Measurements from ENCODE around the gene ARHGAP22. TPM values are rescaled to one million over a fixed set of nuclear protein-coding genes. Genes with fewer than 3 reads are reported as not detected.

The ARHGAP22 gene
- 10 to 100 TPM in 1 of 2 donors, 1 to 10 TPM in 1; 5.2 to 10.4 TPM for total RNA-seq
- 1 to 10 TPM; 2.2 to 3.1 (median 2.6) TPM for polyA plus RNA-seq (ENCODE audit: insufficient read length in 6 of 6)
- long read RNA-seq, donor 1, partial matches to known transcripts = 0 of 2 reads
- long read RNA-seq, donor 1, other reads (novel, unspliced or antisense) = 0 of 2 reads
- long read RNA-seq, donor 2, partial matches to known transcripts = 0 of 2 reads
- long read RNA-seq, donor 2, other reads (novel, unspliced or antisense) = 0 of 2 reads
- long read RNA-seq, donor 3 = 0 reads
- long read RNA-seq, donor 4 = 0 reads
- long read RNA-seq, donor 5 = 0 reads
- long read RNA-seq, donor 6 = 0 reads
- long read RNA-seq, donor 7 = 0 reads
- long read RNA-seq, donor 8 = 0 reads
- long read RNA-seq, donor 9 = 0 reads
- long read RNA-seq, donor 10, partial matches to known transcripts = 0 of 5 reads
- long read RNA-seq, donor 10, other reads (novel, unspliced or antisense) = 2 of 5 reads
- long read RNA-seq, donor 11 = 0 reads
- long read RNA-seq, donor 12 = 0 reads

DNA sequence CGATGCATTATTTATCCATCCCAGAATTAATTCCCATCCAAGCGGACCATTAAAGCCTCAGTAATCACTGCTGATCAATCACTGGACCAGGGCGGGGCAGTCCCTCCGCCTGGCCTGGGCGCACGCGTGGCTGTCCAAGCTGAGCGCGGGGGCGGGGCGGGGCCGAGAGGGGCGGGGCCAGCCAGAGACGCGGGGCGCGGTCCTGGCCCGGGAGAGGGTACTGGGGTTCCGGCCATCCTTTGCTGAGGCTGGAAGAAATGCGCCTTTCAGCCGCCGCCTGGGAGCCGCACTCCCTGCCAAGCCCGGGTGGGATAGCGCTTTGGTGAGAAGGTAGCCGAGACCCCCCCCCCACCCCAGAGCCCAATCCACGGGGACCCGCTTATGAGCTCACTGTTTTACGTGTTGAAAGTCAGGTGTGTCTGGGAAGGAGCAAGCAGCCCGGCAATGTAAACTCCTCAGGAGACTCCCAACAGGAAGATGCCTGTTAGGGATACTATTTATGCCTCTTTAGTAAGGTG, at the start of gene ARHGAP22:
Gene ARHGAP22, minus strand, starts transcription at position 83 of the 518 bp plus-strand sequence. CDS start 277 bp downstream, outside the sequence.
- H3K4me1 ChIP-seq = peaks cover 7 to 47% of the 10 kb centered on the region in 2 donors
- peaks cover 6 to 29% of the 10 kb centered on the region in 2 donors for H3K27me3 ChIP-seq
- no peaks in the 10 kb centered on the region for H3K9me3 ChIP-seq
- TF ChIP-seq CTCF (IDR thresholded peaks at IDR 0.05) = no peak
- peak in 3 of 4 donors; percentile 13 to 90 (median 51) for DNase-seq
- no peaks in the 10 kb centered on the region for H3K36me3 ChIP-seq
- H3K27ac ChIP-seq = no peak within 1 kb of the TSS
- intact Hi-C loops (cut with DNase I) = no loop called here
- peak; percentile 91 for ATAC-seq
- peak within 1 kb of the TSS; percentile 43 to 49 for H3K4me3 ChIP-seq

- intact Hi-C loops (cut with DNase I) = loop anchor here in 1 of 2 donors (10.0 kb wide), 1 partner anchor 861 kb away; no protein-coding TSS in a partner anchor
- no peak for DNase-seq
- H3K4me1 ChIP-seq = peaks cover 6 to 22% of the 10 kb centered on the region in 2 donors
- ATAC-seq = no peak
- no peaks in the 10 kb centered on the region for H3K9me3 ChIP-seq
- H3K27me3 ChIP-seq = peaks cover 0 to 51% of the 10 kb centered on the region in 2 donors
- no peak for TF ChIP-seq CTCF (IDR thresholded peaks at IDR 0.05)
- no peak overlapping the region for H3K27ac ChIP-seq
- no peak overlapping the region for H3K4me3 ChIP-seq
- no peaks in the 10 kb centered on the region for H3K36me3 ChIP-seq
Observed at GRCh38 chr10:48653944-48654698, 49.2 kb upstream of the ARHGAP22 start.

DNA sequence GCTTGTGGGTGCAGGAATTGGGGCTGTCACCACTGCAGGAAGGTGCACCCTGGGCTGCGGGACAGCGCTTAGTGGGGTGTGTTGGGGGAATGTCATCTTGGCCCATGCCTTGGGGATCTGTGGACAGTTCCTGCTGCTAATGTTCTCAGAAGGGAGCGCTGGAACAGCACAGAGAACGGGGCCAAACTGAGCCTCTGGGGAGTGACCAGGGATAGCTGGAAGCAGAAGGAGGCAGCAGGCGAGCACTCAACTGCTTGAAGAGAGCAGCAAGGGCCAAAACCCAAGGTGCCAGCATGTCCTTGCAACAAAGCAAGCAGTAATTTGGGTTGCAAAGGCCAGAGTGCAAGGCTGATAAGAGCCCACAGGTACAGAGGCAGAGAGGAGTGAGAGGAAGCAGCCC, 48.5 kb upstream of the ARHGAP22 start:
- H3K9me3 ChIP-seq = no peaks in the 10 kb centered on the region
- no peaks in the 10 kb centered on the region for H3K36me3 ChIP-seq
- H3K4me3 ChIP-seq = no peak overlapping the region
- TF ChIP-seq CTCF (IDR thresholded peaks at IDR 0.05) = no peak
- intact Hi-C loops (cut with DNase I) = loop anchor here in 1 of 2 donors (10.0 kb wide), 1 partner anchor 861 kb away; no protein-coding TSS in a partner anchor
- ATAC-seq (no peak), DNase-seq (no peak)
- H3K27me3 ChIP-seq = peaks cover 0 to 51% of the 10 kb centered on the region in 2 donors
- H3K4me1 ChIP-seq = peaks cover 6 to 22% of the 10 kb centered on the region in 2 donors
- no peak overlapping the region for H3K27ac ChIP-seq

DNA sequence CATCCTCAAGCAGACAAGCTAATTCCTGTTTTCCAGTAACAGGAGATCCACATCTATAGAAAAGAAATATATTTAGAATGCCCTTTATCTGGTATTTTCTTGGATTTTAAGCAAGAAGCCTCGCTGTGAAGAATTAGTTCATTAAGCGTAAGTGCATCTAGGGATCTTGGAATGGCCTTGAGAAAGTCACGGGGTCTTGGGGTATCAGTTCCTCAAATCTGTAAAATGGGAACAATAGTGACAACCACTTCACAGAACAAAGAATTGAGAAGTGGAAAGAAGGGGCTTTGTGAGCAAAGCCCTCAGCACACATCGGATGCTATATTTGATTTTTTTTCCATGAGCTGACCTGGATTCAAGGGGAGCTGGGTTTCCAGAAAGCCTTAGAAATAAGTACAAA, 47.5 kb upstream of the ARHGAP22 start:
- intact Hi-C loops (cut with DNase I) = loop anchor here in 1 of 2 donors (10.0 kb wide), 1 partner anchor 862 kb away; no protein-coding TSS in a partner anchor
- ATAC-seq = no peak
- TF ChIP-seq CTCF (IDR thresholded peaks at IDR 0.05) = no peak

More for the DNA sequence above, 47.5 kb upstream of the ARHGAP22 start:
- Histone ChIP-seq H3K9me3 (no peaks in the 10 kb centered on the region), H3K4me3 (peak overlapping the region in 1 of 2 donors; percentile 6), H3K27me3 (peaks cover 0 to 44% of the 10 kb centered on the region in 2 donors), H3K4me1 (peaks cover 6 to 22% of the 10 kb centered on the region in 2 donors), H3K27ac (no peak overlapping the region), H3K36me3 (no peaks in the 10 kb centered on the region)
- no peak for DNase-seq
